GM19193 (cell line): Measurements from ENCODE around the gene CCDC9B.

Experiments used
- POLR2A ChIP-seq: IDR thresholded peaks from 4 replicates; pipeline ENCODE4 v1.6.1; 2011; ENCODE audit not compliant: insufficient read depth, insufficient read length; ENCODE audit errors: extremely low read depth

CCDC9B gene

GRCh38 chr15:40342416-40343320 lies 1.9 kb upstream of the CCDC9B start:
- no peak for TF ChIP-seq POLR2A

- TF ChIP-seq POLR2A = no peak
These were observed 550 bp downstream of the CCDC9B start for GRCh38 chr15:40340038-40340739.

- TF ChIP-seq POLR2A = no peak
These were observed 1.2 kb downstream of the CCDC9B start for GRCh38 chr15:40339621-40339945.

- no peak for TF ChIP-seq POLR2A
These were observed 1.7 kb downstream of the CCDC9B start for GRCh38 chr15:40338921-40339620.

DNA sequence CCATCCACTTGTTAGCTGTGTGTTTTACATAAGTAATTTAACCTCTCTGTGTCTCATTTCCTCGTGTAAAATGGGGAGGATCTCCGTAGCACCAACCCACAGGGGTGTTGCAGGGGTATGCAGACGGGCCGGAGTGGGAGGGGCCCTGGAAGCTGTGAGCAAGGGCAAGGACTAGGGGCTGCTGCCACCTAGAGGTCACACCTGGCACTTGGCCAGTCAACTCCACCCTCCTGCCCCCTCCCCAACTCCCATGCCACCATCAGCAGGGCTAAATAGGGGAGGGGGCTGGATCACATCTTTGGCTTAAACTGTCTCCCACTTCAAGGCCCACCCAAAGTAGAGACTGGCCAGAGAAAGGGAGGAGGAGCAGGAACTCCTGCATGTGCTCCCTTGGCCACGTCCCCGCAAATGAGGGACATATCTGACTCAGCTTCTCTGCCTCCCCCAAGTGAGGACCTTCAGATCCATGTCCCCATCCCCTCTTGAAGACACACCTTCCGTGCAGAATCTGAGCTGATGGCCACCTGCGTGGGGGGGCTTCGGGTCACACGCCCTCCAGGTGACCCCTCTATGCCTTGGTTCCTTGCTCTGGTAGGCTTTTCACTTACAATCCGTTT lies 2.6 kb downstream of the CCDC9B start:
- no peak for TF ChIP-seq POLR2A

GRCh38 chr15:40337597-40337996 lies 3.1 kb downstream of the CCDC9B start:
- no peak for TF ChIP-seq POLR2A

DNA sequence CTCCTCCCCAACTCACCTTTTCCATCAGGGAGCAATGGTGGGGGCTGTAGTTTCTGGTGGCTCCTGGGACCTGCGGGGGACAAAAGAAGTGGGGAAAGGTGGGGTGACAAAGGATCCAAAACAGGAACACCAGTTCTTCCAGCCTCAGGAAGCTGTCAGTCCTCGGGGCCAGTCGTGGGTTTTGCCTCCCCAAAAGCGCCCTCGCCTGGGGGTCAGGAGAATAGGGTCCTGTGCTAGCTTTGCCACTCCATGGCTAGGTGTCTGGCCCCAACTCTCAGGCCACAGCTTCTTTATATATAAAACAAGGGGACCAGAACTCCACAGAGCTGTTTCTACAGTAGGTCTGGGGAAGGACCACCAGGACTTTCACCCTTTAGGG lies 4.0 kb downstream of the CCDC9B start:
- no peak for TF ChIP-seq POLR2A

DNA sequence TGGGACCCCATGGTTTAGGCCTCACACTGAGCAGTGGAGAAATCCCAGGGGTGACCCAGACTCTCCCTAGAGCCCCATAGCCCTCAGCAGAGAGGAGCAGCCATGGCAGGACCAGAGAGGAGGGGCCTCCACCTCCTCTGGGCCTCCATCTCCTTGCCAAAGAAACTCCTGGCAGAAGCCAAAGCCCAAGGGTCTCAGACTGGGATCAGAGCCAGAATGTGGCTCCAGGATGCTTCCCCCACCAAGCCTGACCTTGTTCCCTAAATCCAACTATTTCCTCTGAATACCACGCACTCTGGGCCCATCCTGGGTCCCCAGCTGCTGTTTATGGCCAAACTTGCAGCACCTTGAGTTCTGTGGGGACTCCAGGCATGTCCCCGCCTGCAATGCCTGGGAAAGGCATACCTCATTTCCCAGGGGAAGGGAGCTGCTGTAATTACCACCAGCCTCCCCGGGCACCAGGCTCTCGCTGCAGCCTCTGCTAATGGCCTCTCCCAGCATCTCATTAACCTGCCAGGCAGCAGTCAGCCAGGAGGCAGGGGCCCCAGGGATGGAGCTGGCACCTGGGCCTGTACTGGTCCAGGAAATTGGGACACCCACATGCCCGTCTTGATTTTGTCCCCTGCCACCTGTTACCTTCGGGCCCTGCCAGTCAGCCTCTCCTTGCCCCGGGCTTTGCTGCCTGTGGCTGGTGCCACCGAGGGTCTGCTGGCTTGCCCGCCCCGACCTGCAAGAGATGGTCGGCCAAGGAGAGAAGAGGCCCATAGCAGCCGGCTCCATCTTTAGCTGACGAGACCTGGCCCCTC lies 4.6 kb downstream of the CCDC9B start:
- TF ChIP-seq POLR2A = no peak

DNA sequence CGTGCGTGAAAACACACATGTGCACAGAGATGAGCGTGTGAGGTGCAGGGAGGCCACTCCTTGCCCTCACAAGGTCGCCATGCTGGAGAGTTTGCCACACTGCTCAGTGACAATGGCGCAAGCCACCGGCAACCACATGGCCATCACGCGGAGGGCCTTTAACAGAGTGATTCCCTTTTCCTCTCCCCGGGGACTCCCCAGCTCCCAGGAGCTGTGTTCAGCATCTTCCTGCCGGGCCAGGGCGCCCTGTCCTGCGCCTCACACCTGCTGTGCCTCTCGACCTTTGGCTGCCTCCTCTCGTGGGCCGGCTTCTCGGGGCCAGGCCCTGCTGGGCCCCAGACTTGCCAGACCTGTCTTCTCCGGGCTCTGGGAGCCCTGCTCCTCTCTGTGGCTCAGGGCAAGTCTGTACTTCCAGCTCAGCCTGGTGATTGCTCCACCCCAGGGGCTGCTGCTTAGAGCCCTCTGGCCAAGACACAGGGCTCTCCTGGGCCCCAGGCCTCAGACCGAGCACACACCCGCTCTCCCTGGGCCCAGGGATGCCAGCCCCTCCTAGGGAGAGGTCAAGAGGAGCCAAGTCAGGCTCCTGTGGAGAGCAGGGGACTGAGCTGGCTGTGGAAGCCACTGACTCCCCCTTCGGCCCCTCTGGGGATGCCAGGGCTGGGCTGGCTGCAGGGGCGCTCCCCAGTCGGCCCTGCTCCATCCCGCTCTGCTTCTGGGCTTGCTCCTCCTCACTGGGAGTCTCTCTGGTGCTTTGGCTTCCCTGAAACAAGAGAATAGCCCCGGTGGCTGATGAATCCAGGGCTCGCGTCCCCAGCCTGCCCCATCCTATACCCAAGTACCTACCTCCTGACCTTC lies 5.6 kb downstream of the CCDC9B start:
- no peak for TF ChIP-seq POLR2A

DNA sequence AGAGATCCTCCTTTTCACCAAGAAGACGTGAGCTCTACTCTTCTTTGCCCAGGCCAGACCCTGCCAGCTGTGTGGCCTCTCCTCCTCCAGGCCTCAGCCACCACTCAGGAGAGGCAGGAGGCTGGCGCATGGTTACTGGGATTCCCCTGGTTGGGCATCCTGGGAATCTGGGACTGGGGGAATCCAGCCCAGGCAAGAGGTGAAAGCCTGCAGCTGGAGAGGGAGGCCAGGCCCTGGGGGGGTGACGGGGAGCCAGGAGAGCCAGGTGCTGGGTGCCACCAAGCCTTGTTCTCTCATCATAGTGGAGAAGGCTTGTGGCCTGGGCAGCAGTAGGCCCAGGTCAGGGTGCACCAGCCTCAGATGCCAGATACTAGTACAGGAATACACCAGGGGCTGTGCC lies 6.2 kb downstream of the CCDC9B start:
- TF ChIP-seq POLR2A = no peak

GRCh38 chr15:40333922-40334492 lies 6.7 kb downstream of the CCDC9B start:
- TF ChIP-seq POLR2A = no peak

DNA sequence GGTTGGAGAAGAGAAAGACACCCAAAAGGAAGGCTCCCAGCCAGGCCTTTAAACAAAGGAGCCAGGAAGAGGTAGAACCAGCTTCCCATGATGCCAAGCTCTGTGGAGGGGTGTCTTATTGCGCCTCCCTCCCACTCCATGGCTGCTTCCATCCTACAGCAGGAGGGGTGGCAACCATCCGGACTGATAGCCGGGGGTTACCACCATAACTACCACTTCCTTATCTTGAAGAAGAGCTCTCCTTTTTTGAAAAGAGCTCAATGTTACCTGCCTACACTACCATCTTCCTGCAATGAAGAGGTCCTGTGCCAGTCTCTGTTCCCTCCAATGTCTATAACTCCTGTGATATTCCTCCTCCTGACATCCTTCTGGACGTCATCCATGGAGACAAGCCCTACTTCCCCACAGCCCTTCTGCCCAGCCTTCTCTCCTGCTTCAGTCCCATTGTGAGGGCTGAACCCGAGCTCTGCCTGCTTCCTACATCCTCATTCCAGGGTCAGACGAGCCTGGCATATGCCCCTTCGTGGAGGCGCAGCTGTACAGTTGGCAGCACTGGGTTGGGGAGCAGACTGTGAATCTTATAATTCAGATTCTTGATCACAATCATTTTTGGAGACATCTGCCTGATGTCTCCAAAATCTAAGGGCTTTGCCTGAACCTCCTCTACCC lies 8.5 kb downstream of the CCDC9B start:
- TF ChIP-seq POLR2A = no peak

DNA sequence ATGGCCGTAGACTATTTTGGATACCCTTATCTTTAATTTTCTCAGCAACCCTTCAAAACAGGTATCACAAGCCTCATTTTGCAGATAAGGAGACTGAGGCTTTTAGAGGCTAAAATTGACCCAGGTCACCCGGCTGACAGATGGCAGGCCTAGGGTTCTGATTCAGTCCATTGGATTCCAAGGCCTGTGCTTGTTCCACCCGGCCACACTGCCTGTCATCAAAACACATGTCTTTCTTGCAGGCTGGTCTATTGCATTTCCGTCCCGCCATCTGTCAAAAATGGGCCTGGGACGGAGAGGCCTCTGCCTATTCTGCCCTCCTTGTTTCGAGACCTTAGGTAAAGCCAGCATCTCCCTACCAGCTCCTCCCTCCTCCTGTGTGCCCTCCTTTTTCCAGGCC lies 9.1 kb downstream of the CCDC9B start:
- TF ChIP-seq POLR2A = no peak
